Lower leg skin (tissue), 4 donors: ENCODE measurements around the gene BEAN1. TPM values are rescaled to one million over a fixed set of nuclear protein-coding genes. Genes with fewer than 3 reads are reported as not detected.

Experiments
- DNase-seq, 2 donors: peaks; one replicate each; pipeline ENCODE4 v3.0.0-alpha.2; 2019; ENCODE audit warnings: low spot score in 2 of 2
- H3K4me3 ChIP-seq: fragments of 200-600 bp; sonication (generic); 2 replicates; pipeline ENCODE4 v1.5.1; 2017; ENCODE audit warnings: mild to moderate bottlenecking, low read depth; ENCODE audit not compliant: poor library complexity, severe bottlenecking
- CTCF ChIP-seq, 3 donors: fragments of 450-650 bp; IDR thresholded peaks; one replicate each; pipeline ENCODE4 v1.5.1; 2016; ENCODE audit warnings: antibody characterized with exemption in 3 of 3, mild to moderate bottlenecking in 3 of 3, moderate library complexity in 2 of 3
- POLR2A ChIP-seq, 2 donors: fragments of 450-650 bp; IDR thresholded peaks; one replicate each; pipeline ENCODE4 v1.6.1; 2016 to 2017; ENCODE audit warnings: antibody characterized with exemption in 2 of 2, mild to moderate bottlenecking in 1 of 2, moderate library complexity in 1 of 2
- WGBS, 2 donors: methylation state at CpG; one replicate each; pipeline ENCODE4 v1.1.5; 2018; 5-methylcytosine and 5-hydroxymethylcytosine counted together
- intact Hi-C: fragments of 100-400 bp; cut with DNase I; formaldehyde crosslinking; loops from one replicate; pipeline ENCODE4 v1.15.0; 2023; ENCODE audit warnings: low total_unique reads
- total RNA-seq, 4 donors: library from RNA; depleted of rRNA; stranded (reverse); fragments of >200 nt; gene quantifications; one replicate each; pipeline ENCODE4 v1.1.0, GENCODE V29; 2016

BEAN1 gene
- total RNA-seq, 4 donors from 2014 or later: 0.72 to 3.9 (median 2.9) TPM; not detected in 1

GRCh38 chr16:66489818-66490217 lies 62.7 kb downstream of the BEAN1 start:
- DNase-seq: peak in 1 of 2 donors; percentile 60
- no peak overlapping the region for H3K4me3 ChIP-seq
- no peak for TF ChIP-seq POLR2A (IDR thresholded peaks at IDR 0.05)
- no peak for TF ChIP-seq CTCF (IDR thresholded peaks at IDR 0.05)
- WGBS, 2 donors: 83 to 90% methylated on average over 5 of the region's 5 CpGs
- intact Hi-C loops: no loop called here

GRCh38 chr16:66490774-66491715 lies 64.0 kb downstream of the BEAN1 start:
- 82 to 85% methylated on average over 6 to 8 of the region's 8 CpGs for WGBS, 2 donors
- no peak overlapping the region for H3K4me3 ChIP-seq
- no peak for TF ChIP-seq POLR2A (IDR thresholded peaks at IDR 0.05)
- no peak for TF ChIP-seq CTCF (IDR thresholded peaks at IDR 0.05)
- intact Hi-C loops: no loop called here
- peak in 1 of 2 donors; percentile 83 for DNase-seq

- peak in 1 of 2 donors; percentile 50 for DNase-seq
- 91 to 93% methylated on average over 7 of the region's 7 CpGs for WGBS, 2 donors
- no peak overlapping the region for H3K4me3 ChIP-seq
- TF ChIP-seq CTCF (IDR thresholded peaks at IDR 0.05) (no peak), POLR2A (IDR thresholded peaks at IDR 0.05) (no peak)
- intact Hi-C loops: no loop called here
These were observed 64.6 kb downstream of the BEAN1 start for GRCh38 chr16:66491716-66492064.

- TF ChIP-seq POLR2A (IDR thresholded peaks at IDR 0.05) (no peak), CTCF (IDR thresholded peaks at IDR 0.05) (no peak)
- peak in 1 of 2 donors; percentile 67 for DNase-seq
- no peak overlapping the region for H3K4me3 ChIP-seq
- intact Hi-C loops: no loop called here
- WGBS, 2 donors: 90 to 95% methylated on average over 10 of the region's 14 CpGs
These were observed 66.7 kb downstream of the BEAN1 start for GRCh38 chr16:66493490-66494401.

GRCh38 chr16:66494916-66495315 lies 67.8 kb downstream of the BEAN1 start:
- intact Hi-C loops: no loop called here
- 91 to 95% methylated on average over 2 of the region's 2 CpGs for WGBS, 2 donors
- no peak for DNase-seq

More at GRCh38 chr16:66494916-66495315, 67.8 kb downstream of the BEAN1 start:
- H3K4me3 ChIP-seq: no peak overlapping the region
- TF ChIP-seq POLR2A (IDR thresholded peaks at IDR 0.05): no peak
- TF ChIP-seq CTCF (IDR thresholded peaks at IDR 0.05): no peak
